Peyer's patch (tissue), 4 donors: ENCODE results near the gene SPIRE2.
"Not testable (repeated sequence)": the region's sequence is repeated elsewhere in the genome, so short reads cannot be mapped to it uniquely, and the experiment has no call there.

Experiments
- CTCF ChIP-seq, 6 experiments: fragments of 450-650 bp in 4 of 6; fragments of 200-600 bp in 2 of 6; sonication (generic) in 1 of 6; IDR thresholded peaks; one replicate each; pipeline ENCODE4 v1.5.1; 2017 to 2019; ENCODE audit warnings: antibody characterized with exemption in 6 of 6, mild to moderate bottlenecking in 3 of 6, moderate library complexity in 1 of 6
- POLR2A ChIP-seq, 2 donors: fragments of 450-650 bp; IDR thresholded peaks; one replicate each; pipeline ENCODE4 v1.5.1; 2017; ENCODE audit warnings: antibody characterized with exemption in 2 of 2, mild to moderate bottlenecking in 2 of 2, moderate library complexity in 2 of 2

DNA sequence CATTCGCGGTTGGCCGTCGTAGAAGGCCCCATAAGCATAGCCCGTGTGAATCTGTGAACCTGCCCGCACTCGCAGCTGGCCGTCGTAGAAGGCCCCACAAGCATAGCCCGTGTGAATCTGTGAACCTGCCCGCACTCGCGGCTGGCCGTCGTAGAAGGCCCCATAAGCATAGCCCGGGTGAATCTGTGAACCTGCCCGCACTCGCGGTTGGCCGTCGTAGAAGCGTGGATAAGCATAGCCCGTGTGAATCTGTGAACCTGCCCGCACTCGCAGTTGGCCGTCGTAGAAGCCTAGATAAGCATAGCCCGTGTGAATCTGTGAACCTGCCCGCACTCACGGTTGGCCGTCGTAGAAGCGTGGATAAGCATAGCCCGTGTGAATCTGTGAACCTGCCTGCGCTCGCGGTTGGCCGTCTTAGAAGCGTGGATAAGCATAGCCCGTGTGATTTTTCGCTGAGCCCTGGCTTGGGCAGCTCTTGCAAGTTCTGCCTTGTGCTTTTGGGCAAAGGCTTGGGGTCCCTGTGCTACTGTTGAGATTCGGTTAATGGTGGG, 6.6 kb downstream of the SPIRE2 start:
- not testable (repeated sequence) for TF ChIP-seq CTCF, POLR2A (IDR thresholded peaks at IDR 0.05)
